H1 (cell line): Measurements from ENCODE around the gene LRBA. TPM values are rescaled to one million over a fixed set of nuclear protein-coding genes. Genes with fewer than 3 reads are reported as not detected.

Source experiments
- CTCF ChIA-PET: fragments of 300-600 bp; sonication (Branson Sonifier 250); formaldehyde crosslinking; loops from one replicate; lab custom pipeline; 2021; ENCODE audit not compliant: partially characterized antibody; lab: Charles Lee
- POLR2A ChIA-PET: fragments of 300-600 bp; sonication (Branson Sonifier 250); formaldehyde crosslinking; loops from one replicate; lab custom pipeline; 2021; ENCODE audit warnings: inconsistent platforms; ENCODE audit not compliant: partially characterized antibody; lab: Charles Lee
- DNase-seq, 2 experiments: peaks; one replicate each; pipeline versions ENCODE4 v3.0.0 to v3.0.0-alpha.2; 2010 to 2022; ENCODE audit warnings: low spot score in 2 of 2, low read depth in 1 of 2, mixed read lengths in 1 of 2
- FAIRE-seq: peaks from 2 replicates; lab custom pipeline; 2011; peaks lifted over from hg19 to GRCh38; lab: Jason Lieb, UNC
- H2AFZ ChIP-seq: 2 replicates; pipeline ENCODE4 v1.8.1; 2012; ENCODE audit warnings: low read length, inconsistent platforms
- H2AK5ac ChIP-seq: 2 replicates; pipeline ENCODE4 v1.6.1; 2013; ENCODE audit warnings: low read depth, low read length
- H2BK120ac ChIP-seq: replicated peaks from 2 replicates; pipeline ENCODE3; 2013; ENCODE audit warnings: low read depth, low read length, inconsistent platforms
- H2BK12ac ChIP-seq: 2 replicates; pipeline ENCODE4 v1.6.1; 2013; ENCODE audit warnings: low read depth, low read length
- H2BK15ac ChIP-seq: 2 replicates; pipeline ENCODE4 v1.6.1; 2013; ENCODE audit warnings: low read length
- H2BK20ac ChIP-seq: 2 replicates; pipeline ENCODE4 v1.6.1; 2013; ENCODE audit warnings: low read length
- H2BK5ac ChIP-seq: 2 replicates; pipeline ENCODE4 v1.6.1; 2013; ENCODE audit warnings: low read depth, low read length
- H3K14ac ChIP-seq: 2 replicates; pipeline ENCODE4 v1.6.1; 2013; ENCODE audit warnings: inconsistent platforms; ENCODE audit not compliant: insufficient read length
- H3K18ac ChIP-seq: 2 replicates; pipeline ENCODE4 v1.6.1; 2013; ENCODE audit warnings: low read length; ENCODE audit errors: extremely low read depth
- H3K23ac ChIP-seq: 2 replicates; pipeline ENCODE4 v1.6.1; 2013; ENCODE audit warnings: inconsistent platforms; ENCODE audit not compliant: insufficient read length
- H3K23me2 ChIP-seq: 2 replicates; pipeline ENCODE4 v1.6.1; 2013; ENCODE audit warnings: low read depth, low read length
- H3K27ac ChIP-seq: 2 replicates; pipeline ENCODE4 v1.6.1; 2011; ENCODE audit warnings: low read depth, low read length, inconsistent platforms
- H3K27me3 ChIP-seq, 4 experiments: replicated peaks in 1 of 4; 1 replicate in 1 of 4; 2 replicates in 3 of 4; pipeline versions ENCODE4 v1.6.1 to v1.8.1; 2011 to 2013; ENCODE audit warnings: low read length in 3 of 4, mild to moderate bottlenecking in 3 of 4, inconsistent platforms in 2 of 4, mixed read lengths in 2 of 4, moderate library complexity in 1 of 4; ENCODE audit not compliant: control insufficient read depth in 3 of 4, insufficient read depth in 3 of 4; ENCODE audit errors: extremely low read depth in 1 of 4
- H3K36me3 ChIP-seq, 4 experiments: 2 replicates each; pipeline versions ENCODE4 v1.6.1 to v1.8.1; 2011 to 2013; ENCODE audit warnings: mild to moderate bottlenecking in 4 of 4, low read length in 3 of 4, moderate library complexity in 2 of 4, control low read depth in 1 of 4, inconsistent platforms in 1 of 4; ENCODE audit not compliant: insufficient read depth in 4 of 4, control insufficient read depth in 2 of 4
- H3K4ac ChIP-seq: replicated peaks from 2 replicates; pipeline ENCODE3; 2013; ENCODE audit warnings: low read length, low read depth, mixed read lengths, inconsistent platforms; ENCODE audit not compliant: insufficient read length
- H3K4me1 ChIP-seq, 4 experiments: replicated peaks in 1 of 4; 1 replicate in 1 of 4; 2 replicates in 3 of 4; pipeline versions ENCODE4 v1.6.1 to v1.8.1; 2011 to 2013; ENCODE audit warnings: low read length in 3 of 4, inconsistent platforms in 2 of 4, mixed read lengths in 1 of 4; ENCODE audit not compliant: insufficient read depth in 4 of 4, control insufficient read depth in 3 of 4
- H3K4me2 ChIP-seq, 2 experiments: 2 replicates each; pipeline versions ENCODE4 v1.6.1 to v1.8.1; 2011 to 2013; ENCODE audit warnings: low read depth in 2 of 2, low read length in 2 of 2, control low read depth in 1 of 2, inconsistent platforms in 1 of 2, mild to moderate bottlenecking in 1 of 2; ENCODE audit not compliant: insufficient read depth in 1 of 2
- H3K4me3 ChIP-seq, 4 experiments: fragments of 200-600, 300-600 bp in 1 of 4; sonication (generic), shearing (Covaris generic), sonication (Bioruptor Twin) in 1 of 4; 2 replicates each; pipeline versions ENCODE4 v1.5.1 to v1.8.1; 2011 to 2016; ENCODE audit warnings: low read length in 4 of 4, low read depth in 3 of 4, control low read depth in 2 of 4, inconsistent platforms in 2 of 4, mild to moderate bottlenecking in 2 of 4, mixed read lengths in 1 of 4, moderate library complexity in 1 of 4; ENCODE audit not compliant: insufficient read depth in 2 of 4; ENCODE audit errors: extremely low read depth in 1 of 4
- H3K56ac ChIP-seq: replicated peaks from 2 replicates; pipeline ENCODE3; 2013; ENCODE audit warnings: low read depth, mild to moderate bottlenecking, mixed read lengths, low read length, inconsistent platforms; ENCODE audit not compliant: insufficient read length
- H3K79me1 ChIP-seq: 2 replicates; pipeline ENCODE4 v1.6.1; 2013; ENCODE audit warnings: low read depth, low read length, control low read depth
- H3K79me2 ChIP-seq, 2 experiments: 2 replicates each; pipeline versions ENCODE4 v1.6.1 to v1.8.1; 2012 to 2013; ENCODE audit warnings: low read length in 2 of 2, mild to moderate bottlenecking in 2 of 2, inconsistent platforms in 1 of 2; ENCODE audit not compliant: insufficient read depth in 2 of 2, control insufficient read depth in 1 of 2
- H3K9ac ChIP-seq, 4 experiments: replicated peaks in 1 of 4; 1 replicate in 1 of 4; 2 replicates in 3 of 4; pipeline versions ENCODE4 v1.6.1 to v1.8.1; 2011 to 2013; ENCODE audit warnings: low read depth in 3 of 4, low read length in 3 of 4, control low read depth in 2 of 4, mild to moderate bottlenecking in 2 of 4, moderate library complexity in 2 of 4, inconsistent platforms in 1 of 4; ENCODE audit errors: extremely low read depth in 1 of 4
- H3K9me3 ChIP-seq, 2 experiments: 2 replicates each; pipeline versions ENCODE4 v1.6.1 to v1.8.1; 2012 to 2013; ENCODE audit warnings: mild to moderate bottlenecking in 2 of 2, moderate library complexity in 2 of 2, control low read depth in 1 of 2, inconsistent platforms in 1 of 2, low read depth in 1 of 2, low read length in 1 of 2, mixed read lengths in 1 of 2; ENCODE audit not compliant: insufficient read depth in 2 of 2
- H4K20me1 ChIP-seq, 2 experiments: replicated peaks in 1 of 2; 2 replicates each; pipeline versions ENCODE3 to v1.8.1; 2011 to 2013; ENCODE audit warnings: inconsistent platforms in 2 of 2, low read length in 2 of 2, mild to moderate bottlenecking in 1 of 2; ENCODE audit not compliant: insufficient read depth in 2 of 2, control insufficient read depth in 1 of 2
- H4K5ac ChIP-seq: 2 replicates; pipeline ENCODE4 v1.6.1; 2013; ENCODE audit warnings: low read length, low read depth, mixed read lengths, inconsistent platforms; ENCODE audit not compliant: insufficient read length
- H4K8ac ChIP-seq: 2 replicates; pipeline ENCODE4 v1.8.0; 2013; ENCODE audit warnings: mild to moderate bottlenecking, moderate library complexity, low read length, inconsistent platforms; ENCODE audit not compliant: insufficient read depth; ENCODE audit errors: extremely low read depth
- H4K91ac ChIP-seq: replicated peaks from 2 replicates; pipeline ENCODE3; 2013; ENCODE audit warnings: low read length, mixed read lengths, inconsistent platforms; ENCODE audit not compliant: insufficient read length
- CHD1 ChIP-seq: IDR thresholded peaks from 2 replicates; pipeline ENCODE4 v1.6.1; 2012; ENCODE audit warnings: low read depth, low read length, improper control_type of control experiment
- EP300 ChIP-seq, 2 experiments: IDR thresholded peaks; 1 replicate in 1 of 2; 2 replicates in 1 of 2; pipeline ENCODE4 v1.6.1; 2011 to 2012; ENCODE audit warnings: low read depth in 2 of 2, low read length in 2 of 2, mild to moderate bottlenecking in 2 of 2, borderline replicate concordance in 1 of 2, inconsistent platforms in 1 of 2, moderate library complexity in 1 of 2
- KDM4A ChIP-seq: IDR thresholded peaks from one replicate; pipeline ENCODE4 v1.7.1; 2012; ENCODE audit warnings: low read depth, mild to moderate bottlenecking, moderate library complexity, low read length, inconsistent platforms; ENCODE audit not compliant: severe bottlenecking
- KDM5A ChIP-seq: fragments of 200-600 bp; IDR thresholded peaks from 2 replicates; pipeline ENCODE4 v1.7.1; 2012; ENCODE audit warnings: mild to moderate bottlenecking, low read length, inconsistent platforms, mixed read lengths
- RBBP5 ChIP-seq: IDR thresholded peaks from 2 replicates; pipeline ENCODE4 v1.7.1; 2012; ENCODE audit warnings: low read depth, mild to moderate bottlenecking, inconsistent platforms, low read length, moderate library complexity, borderline replicate concordance
- RFX5 ChIP-seq: IDR thresholded peaks from 2 replicates; pipeline ENCODE4 v1.6.1; 2011; ENCODE audit warnings: low read depth, low read length, improper control_type of control experiment, borderline replicate concordance
- RXRA ChIP-seq: IDR thresholded peaks from 2 replicates; pipeline ENCODE4 v1.6.1; 2011; ENCODE audit warnings: low read depth, mild to moderate bottlenecking, low read length, moderate library complexity; ENCODE audit not compliant: insufficient read depth
- SP1 ChIP-seq: IDR thresholded peaks from 2 replicates; pipeline ENCODE4 v1.6.1; 2011; ENCODE audit warnings: low read depth, low read length
- TAF1 ChIP-seq: IDR thresholded peaks from 2 replicates; pipeline ENCODE4 v1.6.1; 2011; ENCODE audit warnings: mild to moderate bottlenecking, low read depth, low read length
- TEAD4 ChIP-seq: IDR thresholded peaks from 2 replicates; pipeline ENCODE4 v1.6.1; 2012; ENCODE audit warnings: low read depth, low read length, inconsistent platforms, mixed read lengths
- WGBS, 2 experiments: shearing (Covaris generic) in 1 of 2; methylation state at CpG; one replicate each; pipeline versions ENCODE4 v1.1.6 to v1.1.7; 2013 to 2015; ENCODE audit warnings: low lambda C conversion rate in 2 of 2, mixed read lengths in 2 of 2, inconsistent platforms in 1 of 2, low coverage in 1 of 2, missing lambda C conversion rate in 1 of 2; ENCODE audit not compliant: insufficient replicate concordance in 2 of 2, insufficient coverage in 1 of 2, insufficient read length in 1 of 2; ENCODE audit errors: extremely low coverage in 1 of 2, missing lambda C conversion rate in 1 of 2; 5-methylcytosine and 5-hydroxymethylcytosine counted together
- polyA plus RNA-seq, 7 experiments: library from polyadenylated mRNA; depleted of rRNA in 3 of 7; stranded (reverse) in 5 of 7; unstranded in 2 of 7; fragments of >200 nt in 5 of 7; fragments of 200-250 nt in 2 of 7; gene quantifications; 1 replicate in 5 of 7; 2 replicates in 1 of 7; 4 replicates in 1 of 7; pipeline versions ENCODE4 v1.2.1 to v1.2.3, GENCODE V29; 2011 to 2013; ENCODE audit warnings: missing spikeins in 2 of 7, mixed read lengths in 2 of 7
- total RNA-seq: library from RNA; stranded (reverse); fragmentation: NEBNext Ultra II Directional; extraction: Animal tissue kit (Norgen Biotek cat#: 25700); gene quantifications from 2 replicates; pipeline ENCODE4 v1.2.1, GENCODE V29; 2021
- TF ChIP-seq, protein P1 (sequence below): IDR thresholded peaks from 2 replicates; pipeline ENCODE4 v1.6.1; 2012; ENCODE audit warnings: inconsistent platforms

LRBA gene
- total and polyA plus RNA-seq, 2 of the 8 experiments (the other 6 are each of a cell fraction or from before 2014, with no cell fraction given): 54.6 to 83.2 TPM

DNA sequence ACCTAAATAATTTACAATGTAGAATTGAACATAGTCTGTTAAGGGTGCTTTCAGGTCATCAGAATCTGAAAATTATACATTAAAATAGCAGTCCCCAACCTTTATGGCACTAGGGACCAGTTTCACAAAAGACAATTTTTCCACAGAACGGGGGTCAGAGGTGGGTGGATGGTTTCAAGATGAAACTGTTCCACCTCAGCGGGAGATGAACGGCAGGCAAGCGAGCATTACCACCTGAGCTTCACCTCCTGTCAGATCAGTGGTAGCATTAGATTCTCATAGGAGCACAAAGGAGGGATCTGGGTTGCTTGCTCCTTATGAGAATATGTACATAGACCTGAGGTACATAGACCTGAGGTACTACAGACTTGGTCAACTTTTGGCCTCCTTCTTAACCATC is 29.0 kb downstream of the LRBA start:
- no peak overlapping the region for H3K4me2 ChIP-seq
- DNase-seq (no peak), FAIRE-seq (no peak)
- H4K20me1 ChIP-seq: peaks cover 5% of the 10 kb centered on the region in 2 experiments
- no peak overlapping the region for H4K8ac ChIP-seq
- H3K36me3 ChIP-seq: no peaks in the 10 kb centered on the region; a peak in 1 of 8 replicates
- no peaks in the 10 kb centered on the region for H3K4me1 ChIP-seq
- no peaks in the 10 kb centered on the region for H3K27me3 ChIP-seq
- H3K4me3 ChIP-seq: no peak overlapping the region
- ChIA-PET POLR2A (interaction anchor here (0.8 kb wide), 2 partner anchors 11 to 18 kb away, joined by 3 read pairs; no protein-coding TSS in a partner anchor), CTCF (interaction anchor here (1.7 kb wide), 1 partner anchor 9 kb away, joined by 6 read pairs; no protein-coding TSS in a partner anchor)
- peaks cover 7% of the 10 kb centered on the region for H3K79me1 ChIP-seq
- no peak overlapping the region for H2AK5ac ChIP-seq
- TF ChIP-seq CHD1 (no peak), KDM4A (no peak), EP300 (IDR thresholded peaks at IDR 0.05; ENCODE audit: borderline replicate concordance in 1 of 2, low read depth in 2 of 2, low read length in 2 of 2) (no peak), KDM5A (no peak), TAF1 (no peak), TEAD4 (no peak), SP1 (no peak), RFX5 (no peak), RBBP5 (no peak), RXRA (no peak)
- TF ChIP-seq, protein P1, sequence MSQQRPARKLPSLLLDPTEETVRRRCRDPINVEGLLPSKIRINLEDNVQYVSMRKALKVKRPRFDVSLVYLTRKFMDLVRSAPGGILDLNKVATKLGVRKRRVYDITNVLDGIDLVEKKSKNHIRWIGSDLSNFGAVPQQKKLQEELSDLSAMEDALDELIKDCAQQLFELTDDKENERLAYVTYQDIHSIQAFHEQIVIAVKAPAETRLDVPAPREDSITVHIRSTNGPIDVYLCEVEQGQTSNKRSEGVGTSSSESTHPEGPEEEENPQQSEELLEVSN: no peak
- H2BK12ac ChIP-seq: no peak overlapping the region
- H3K79me2 ChIP-seq: peaks cover 6 to 82% of the 10 kb centered on the region in 2 experiments; a peak in 3 of 4 replicates
- no peak overlapping the region for H2AFZ ChIP-seq
- H2BK120ac ChIP-seq: no peak overlapping the region
- no peak overlapping the region for H2BK20ac ChIP-seq
- no peak overlapping the region for H3K18ac ChIP-seq
- H3K27ac ChIP-seq: no peak overlapping the region
- 92% methylated on average over 4 of the region's 4 CpGs; no CpG with 5 or more reads in 1 of the 2 experiments for WGBS, 2 experiments
- H3K9ac ChIP-seq: no peak overlapping the region
- H3K56ac ChIP-seq: no peak overlapping the region
- no peak overlapping the region for H4K91ac ChIP-seq
- H3K23me2 ChIP-seq: no peaks in the 10 kb centered on the region
- no peak overlapping the region for H2BK15ac ChIP-seq
- no peak overlapping the region for H4K5ac ChIP-seq
- no peak overlapping the region for H3K14ac ChIP-seq
- H3K4ac ChIP-seq: no peak overlapping the region
- no peak overlapping the region for H3K23ac ChIP-seq
- H3K9me3 ChIP-seq: no peaks in the 10 kb centered on the region
- no peak overlapping the region for H2BK5ac ChIP-seq
